ENCODE measurements around the gene GPR152. TPM values are rescaled to one million over a fixed set of nuclear protein-coding genes. Genes with fewer than 3 reads are reported as not detected.

GPR152 gene
- total RNA-seq, 1 experiment from 2014 or later, result not detected

GRCh38 chr11:67464411-67465188 lies 12.1 kb upstream of the GPR152 start:
- no peaks in the 10 kb centered on the region for H3K9me2 ChIP-seq (ENCODE audit: insufficient read depth)
- peaks cover 15% of the 10 kb centered on the region; the same call in 1 of the 2 replicates for H3K79me2 ChIP-seq (ENCODE audit: insufficient read depth, low read length)
- no peaks in the 10 kb centered on the region for H4K20me1 ChIP-seq (ENCODE audit: insufficient read depth)
- peak; percentile 81 for DNase-seq (ENCODE audit: low read depth, low spot score)
- TSS peak; percentile 76 for BruUV-seq (replicated peaks)
- no peaks in the 10 kb centered on the region for H3K36me3 ChIP-seq (ENCODE audit: control insufficient read depth in 1 of 2, insufficient read depth in 2 of 2, low read length in 2 of 2)
- no peaks in the 10 kb centered on the region for H3K9me3 ChIP-seq (ENCODE audit: control insufficient read depth in 1 of 2, insufficient read depth in 1 of 2, low read depth in 1 of 2, low read length in 2 of 2)
- peak overlapping the region; percentile 97 for H3K9ac ChIP-seq (ENCODE audit: low read length)
- peak overlapping the region; percentile 87 to 96 for H3K4me3 ChIP-seq (replicated peaks in 1 of 2; ENCODE audit: low read depth in 1 of 2, low read length in 2 of 2)
- CTCF ChIA-PET, result no interaction called here
- H3K4me1 ChIP-seq (ENCODE audit: control insufficient read depth in 1 of 2, insufficient read depth in 2 of 2, low read length in 2 of 2), result peaks cover 35 to 58% of the 10 kb centered on the region in 2 experiments
- H3K4me2 ChIP-seq (ENCODE audit: low read length), result peak overlapping the region; percentile 100
- no peak overlapping the region for H2AFZ ChIP-seq (ENCODE audit: low read depth, low read length, poor library complexity, severe bottlenecking)
- no peaks in the 10 kb centered on the region for H3K27me3 ChIP-seq (ENCODE audit: insufficient read depth, low read length)
- RAD21 ChIA-PET (ENCODE audit: low non-redundant PET in 1 of 2, low total read pairs in 2 of 2, uncharacterized antibody in 2 of 2, unreplicated experiment in 2 of 2), result interaction anchor here in 1 of 2 experiments (0.6 kb wide), 1 partner anchor 73 kb away, joined by 3 read pairs; the partner anchor contains the start of gene RAD9A
- H3K27ac ChIP-seq (ENCODE audit: low read depth, low read length), result peak overlapping the region; percentile 98
- POLR2A ChIA-PET, result no interaction called here
- ATAC-seq, result peak; percentile 74
- no peak for TF ChIP-seq CEBPB (IDR thresholded peaks at IDR 0.05; ENCODE audit: low read depth)
- TF ChIP-seq YY1 (IDR thresholded peaks at IDR 0.05; ENCODE audit: extremely low read depth, insufficient replicate concordance, low read depth, low read length), result peak; percentile 92
- no peak for TF ChIP-seq JUND (IDR thresholded peaks at IDR 0.05)
- TF ChIP-seq ZFX (IDR thresholded peaks at IDR 0.05), result peak; percentile 63; the same call in 1 of the 2 replicates
- no peak for TF ChIP-seq POLR2A (IDR thresholded peaks at IDR 0.05; ENCODE audit: borderline replicate concordance, extremely low read depth, insufficient read depth, insufficient read length)
- TF ChIP-seq POLR2AphosphoS5 (IDR thresholded peaks at IDR 0.05; ENCODE audit: low read depth, low read length), result peak; percentile 91
- intact Hi-C loops (cut with micrococcal nuclease), result loop anchor here (2.0 to 5.0 kb wide), 2 partner anchors 36 to 112 kb away; partner anchors contain the start of genes POLD4 and RPS6KB2

- Histone ChIP-seq H3K4me1 (ENCODE audit: control insufficient read depth in 1 of 2, insufficient read depth in 2 of 2, low read length in 2 of 2) (peaks cover 35 to 54% of the 10 kb centered on the region in 2 experiments), H3K9me2 (ENCODE audit: insufficient read depth) (no peaks in the 10 kb centered on the region), H3K9ac (ENCODE audit: low read length) (peak overlapping the region; percentile 97), H3K4me3 (replicated peaks in 1 of 2; ENCODE audit: low read depth in 1 of 2, low read length in 2 of 2) (peak overlapping the region; percentile 87 to 96), H2AFZ (ENCODE audit: low read depth, low read length, poor library complexity, severe bottlenecking) (no peak overlapping the region), H3K27ac (ENCODE audit: low read depth, low read length) (peak overlapping the region; percentile 98), H3K4me2 (ENCODE audit: low read length) (peak overlapping the region; percentile 100), H3K36me3 (ENCODE audit: control insufficient read depth in 1 of 2, insufficient read depth in 2 of 2, low read length in 2 of 2) (no peaks in the 10 kb centered on the region), H3K9me3 (ENCODE audit: control insufficient read depth in 1 of 2, insufficient read depth in 1 of 2, low read depth in 1 of 2, low read length in 2 of 2) (no peaks in the 10 kb centered on the region), H4K20me1 (ENCODE audit: insufficient read depth) (no peaks in the 10 kb centered on the region), H3K79me2 (ENCODE audit: insufficient read depth, low read length) (peaks cover 15% of the 10 kb centered on the region; the same call in 1 of the 2 replicates), H3K27me3 (ENCODE audit: insufficient read depth, low read length) (no peaks in the 10 kb centered on the region)
- TSS peak; percentile 44 for BruUV-seq (replicated peaks)
- ChIA-PET CTCF (no interaction called here), POLR2A (no interaction called here), RAD21 (ENCODE audit: low non-redundant PET in 1 of 2, low total read pairs in 2 of 2, uncharacterized antibody in 2 of 2, unreplicated experiment in 2 of 2) (no interaction called here)
- intact Hi-C loops (cut with micrococcal nuclease), result loop anchor here (2.0 kb wide), 1 partner anchor 35 kb away; the partner anchor contains the start of gene RPS6KB2
- DNase-seq (ENCODE audit: low read depth, low spot score) (peak; percentile 73), ATAC-seq (peak; percentile 73)
- TF ChIP-seq JUND (IDR thresholded peaks at IDR 0.05) (no peak), POLR2AphosphoS5 (IDR thresholded peaks at IDR 0.05; ENCODE audit: low read depth, low read length) (peak; percentile 82), ZBTB33 (IDR thresholded peaks at IDR 0.05; ENCODE audit: extremely low read depth, insufficient replicate concordance, low read length) (peak; percentile 50), YY1 (IDR thresholded peaks at IDR 0.05; ENCODE audit: extremely low read depth, insufficient replicate concordance, low read depth, low read length) (peak; percentile 65), MAX (IDR thresholded peaks at IDR 0.05) (no peak), TCF7L2 (IDR thresholded peaks at IDR 0.05; ENCODE audit: borderline replicate concordance, extremely low read depth, insufficient read depth, insufficient read length) (peak; percentile 54), CTCF (IDR thresholded peaks at IDR 0.05 in 2 of 3, conservative IDR thresholded peaks at IDR 0.05 in 1 of 3; ENCODE audit: borderline replicate concordance in 1 of 3, insufficient read depth in 1 of 3, low read depth in 2 of 3, low read length in 2 of 3) (no peak), EZH2phosphoT487 (IDR thresholded peaks at IDR 0.05; ENCODE audit: borderline replicate concordance) (no peak), CBX3 (IDR thresholded peaks at IDR 0.05; ENCODE audit: low read depth) (no peak)
Observed at GRCh38 chr11:67463680-67464410, 11.3 kb upstream of the GPR152 start.

All from HCT116 (cell line).